Dermis microvascular lymphatic vessel endothelial cell (primary cell): ENCODE results near the gene P3R3URF. TPM values are rescaled to one million over a fixed set of nuclear protein-coding genes. Genes with fewer than 3 reads are reported as not detected.

Experiments used
- DNase-seq, 2 donors: peaks; one replicate each; pipeline versions ENCODE4 v3.0.0 to v3.0.0-alpha.2; 2010; ENCODE audit warnings: low read depth in 2 of 2
- total RNA-seq: library from RNA; depleted of rRNA; stranded (reverse); fragments of >200 nt; gene quantifications from 2 replicates; pipeline ENCODE4 v1.2.1, GENCODE V29; 2014

P3R3URF gene
- total RNA-seq, 1 donor from 2014 or later, result not detected

DNA sequence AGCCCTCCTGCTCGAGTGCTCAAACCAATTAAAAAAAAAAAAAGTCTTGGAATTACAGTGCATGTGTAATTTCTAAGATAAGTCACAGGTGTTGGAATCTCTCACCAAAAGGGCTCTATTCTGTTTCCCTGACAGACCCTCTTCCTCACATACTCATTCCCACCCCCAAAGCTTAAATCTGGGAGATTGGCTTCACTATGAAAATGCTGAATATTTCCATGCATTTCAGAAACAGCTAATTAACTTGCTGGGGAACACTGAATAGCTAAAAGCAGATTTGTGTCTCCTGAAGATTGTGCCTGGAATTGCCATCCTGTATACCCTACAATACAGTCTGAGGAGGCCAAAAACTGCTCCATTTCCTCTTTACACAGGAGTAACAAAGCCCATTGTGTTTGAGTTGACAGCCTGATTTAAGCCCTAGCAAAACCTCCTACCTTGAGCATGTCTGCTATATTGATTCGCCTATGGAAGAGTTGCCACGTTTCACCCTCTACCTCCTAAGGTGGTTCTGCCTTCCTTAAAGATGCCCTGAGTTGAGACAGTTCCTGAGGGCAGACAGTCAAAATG, 42.4 kb downstream of the P3R3URF start:
- peak in 1 of 2 donors; percentile 26 for DNase-seq

DNA sequence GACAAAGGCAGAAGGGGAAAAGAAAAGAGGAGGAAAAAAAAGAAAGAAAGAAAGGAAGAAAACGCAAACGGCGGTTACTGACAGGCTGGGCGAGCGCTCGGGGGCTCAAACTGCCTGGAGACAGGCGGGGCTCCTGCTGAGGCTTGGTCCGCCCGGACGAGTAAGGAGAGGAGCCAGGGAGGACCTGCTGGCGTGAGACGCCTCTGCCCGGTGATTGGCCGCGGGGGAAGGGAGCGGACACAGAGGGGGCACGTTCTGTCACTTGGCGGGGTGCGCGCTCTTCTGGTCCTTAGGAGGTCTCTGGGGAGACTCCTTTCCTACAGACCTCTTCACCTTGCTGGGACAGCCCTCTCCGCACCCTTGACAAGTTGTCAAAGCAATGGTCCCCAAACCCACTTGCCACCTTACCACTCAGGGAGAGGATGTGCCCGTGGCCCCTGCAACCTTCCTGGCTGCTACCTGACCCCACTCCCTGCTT, 43.1 kb downstream of the P3R3URF start:
- no peak for DNase-seq

GRCh38 chr1:46132529-46133180, 43.6 kb downstream of the P3R3URF start, which contains the start of gene PIK3R3:
Gene PIK3R3 (minus strand): TSS chr1:46132629. CDS start chr1:46131952, 677 bp downstream.
- peak; percentile 94 to 99 for DNase-seq

DNA sequence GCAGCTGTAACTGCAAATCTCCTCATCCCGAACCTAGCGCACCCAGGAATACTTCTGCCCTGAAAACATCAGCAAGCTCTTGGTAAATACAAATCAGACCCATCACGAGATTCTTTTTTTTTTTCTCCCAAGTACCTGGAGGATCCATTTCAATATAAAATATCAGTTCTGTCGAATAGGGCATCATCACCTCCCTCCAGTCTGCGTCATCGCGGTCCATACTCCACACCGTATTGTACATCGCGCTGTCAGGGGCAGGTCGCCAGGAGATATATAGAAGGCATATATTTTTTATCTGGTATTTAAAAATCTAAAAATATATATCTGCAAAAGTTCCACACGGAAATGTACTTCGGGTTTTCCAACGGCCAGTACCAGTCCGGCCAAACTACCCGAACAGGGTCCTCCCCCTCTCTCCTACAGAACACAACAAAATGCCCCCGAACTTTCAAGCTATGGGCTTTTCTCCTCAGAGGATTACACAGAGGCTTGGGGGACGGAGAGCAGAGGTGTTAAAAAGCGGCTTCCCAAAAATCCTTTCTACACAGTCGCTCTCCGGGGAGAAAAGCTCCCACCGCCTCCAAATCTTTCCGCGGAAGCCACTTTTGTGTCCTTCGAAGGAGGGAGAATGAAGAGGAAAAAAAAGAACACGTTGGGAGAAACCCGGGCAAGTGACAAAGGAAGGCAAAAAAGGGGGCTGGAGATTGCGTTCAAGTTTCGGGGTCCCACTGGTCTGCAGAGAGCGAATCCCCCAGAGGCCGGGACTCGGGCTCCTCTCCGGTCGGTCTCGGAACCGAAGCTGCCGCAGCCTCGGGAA, 44.4 kb downstream of the P3R3URF start:
- DNase-seq, result peak in 1 of 2 donors; percentile 45

DNA sequence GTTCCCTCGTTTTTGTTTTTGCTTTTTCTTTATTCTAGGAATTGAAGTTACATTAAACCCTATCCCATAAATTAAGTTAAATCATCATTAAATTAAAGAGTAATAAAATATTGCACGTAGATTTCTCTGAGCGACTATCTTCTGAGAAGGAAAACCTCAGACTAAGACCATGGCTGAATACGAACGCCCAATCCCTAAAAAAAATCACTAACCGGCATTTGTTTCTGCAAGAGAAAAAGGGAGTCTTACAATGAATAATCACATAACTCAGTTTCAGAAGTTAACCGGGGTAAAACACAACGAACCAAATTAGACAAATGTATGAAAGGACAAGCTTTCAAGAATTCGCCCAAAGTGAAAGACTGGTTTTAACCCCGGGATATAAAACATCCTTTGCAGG, 45.2 kb downstream of the P3R3URF start:
- DNase-seq, result no peak

- DNase-seq, result no peak
These were observed 45.7 kb downstream of the P3R3URF start for GRCh38 chr1:46130606-46131005.

DNA sequence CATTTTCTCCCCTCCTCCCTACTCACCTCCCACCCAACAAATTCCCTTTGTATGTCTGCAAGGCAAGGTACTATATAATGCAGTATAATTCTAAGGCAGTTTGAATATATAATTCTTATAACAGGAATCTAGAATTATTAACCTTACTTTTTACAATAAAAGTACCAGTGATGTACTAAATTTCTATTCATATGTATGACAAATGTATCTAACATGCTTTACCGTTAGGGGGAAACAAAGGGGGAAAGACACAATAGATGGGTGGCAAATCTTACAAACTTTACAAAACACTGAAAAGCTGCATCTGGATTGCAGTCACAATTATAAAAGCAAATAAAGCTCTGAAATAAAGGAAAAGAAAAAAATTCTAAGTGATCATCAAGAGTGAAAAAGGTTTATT, 46.2 kb downstream of the P3R3URF start:
- no peak for DNase-seq

DNA sequence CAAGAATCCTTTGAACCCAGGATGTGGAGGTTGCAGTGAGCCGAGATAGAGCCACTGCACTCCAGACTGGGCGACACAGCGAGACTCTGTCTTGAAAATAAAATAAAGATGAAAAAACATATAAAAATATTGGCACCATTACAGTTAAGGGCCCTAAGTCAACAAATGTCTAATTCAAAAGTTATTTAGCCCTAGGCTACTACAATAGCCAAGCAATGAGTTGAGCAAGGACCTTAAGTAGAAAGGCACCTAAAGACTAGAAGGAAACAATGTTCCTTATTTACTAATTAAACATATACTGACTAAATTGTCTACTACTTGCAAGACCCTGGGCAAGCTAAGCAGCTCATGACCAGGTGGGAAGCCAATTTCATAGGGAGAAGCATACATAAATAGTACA, 47.9 kb downstream of the P3R3URF start:
- DNase-seq, result no peak

Other genes with a start within 250 kb of the P3R3URF start
- gene PIK3R3, start 43.9 kb downstream of the P3R3URF start, total RNA-seq, result 16.3 and 18.3 TPM in 2 replicates
- 0.13 TPM in 1 of 2 replicates, not detected in the other for gene TSPAN1, start 1.4 kb downstream of the P3R3URF start, total RNA-seq
- 26.6 and 38.1 TPM in 2 replicates for gene POMGNT1, start 21.9 kb upstream of the P3R3URF start, total RNA-seq
- 0.63 and 0.64 TPM in 2 replicates for gene LURAP1, start 26.8 kb upstream of the P3R3URF start, total RNA-seq
- 2.0 and 3.0 TPM in 2 replicates for gene RAD54L, start 71.3 kb upstream of the P3R3URF start, total RNA-seq
- 44.7 and 61.4 TPM in 2 replicates for gene LRRC41, start 127.1 kb upstream of the P3R3URF start, total RNA-seq
- gene UQCRH, start 127.2 kb upstream of the P3R3URF start, total RNA-seq, result 144 and 291 TPM in 2 replicates
- 14.8 and 22.0 TPM in 2 replicates for gene NSUN4, start 164.3 kb upstream of the P3R3URF start, total RNA-seq
- gene FAAH, start 217.8 kb upstream of the P3R3URF start, total RNA-seq, result 0.64 and 1.1 TPM in 2 replicates